Hepatocyte (in vitro differentiated cells): ENCODE data around the gene BCAS3. TPM values are rescaled to one million over a fixed set of nuclear protein-coding genes. Genes with fewer than 3 reads are reported as not detected.

ENCODE experiments used
- DNase-seq: peaks from one replicate; pipeline ENCODE4 v3.0.0-alpha.2; 2016; ENCODE audit warnings: low spot score
- H2AFZ ChIP-seq: fragments of 200-600 bp; sonication (generic); 2 replicates; pipeline ENCODE4 v1.6.0; 2016; ENCODE audit warnings: antibody characterized with exemption, mild to moderate bottlenecking
- H3K27ac ChIP-seq: fragments of 200-600 bp; sonication (generic); 2 replicates; pipeline ENCODE4 v1.5.1; 2016; ENCODE audit warnings: mild to moderate bottlenecking
- H3K27me3 ChIP-seq: fragments of 200-600 bp; sonication (generic); 2 replicates; pipeline ENCODE4 v1.6.1; 2016
- H3K36me3 ChIP-seq: fragments of 200-600 bp; sonication (generic); replicated peaks from 2 replicates; pipeline ENCODE4 v1.5.1; 2016; ENCODE audit warnings: low read depth; ENCODE audit not compliant: insufficient read depth
- H3K4me1 ChIP-seq: fragments of 200-600 bp; sonication (generic); 2 replicates; pipeline ENCODE4 v1.5.1; 2016; ENCODE audit warnings: mild to moderate bottlenecking, moderate library complexity; ENCODE audit not compliant: insufficient read depth
- H3K4me2 ChIP-seq: fragments of 200-600 bp; sonication (generic); 2 replicates; pipeline ENCODE4 v1.6.0; 2016
- H3K4me3 ChIP-seq: fragments of 200-600 bp; sonication (generic); 2 replicates; pipeline ENCODE4 v1.5.1; 2016; ENCODE audit warnings: mild to moderate bottlenecking
- H3K79me2 ChIP-seq: fragments of 200-600 bp; sonication (generic); 2 replicates; pipeline ENCODE4 v1.6.0; 2017; ENCODE audit warnings: mild to moderate bottlenecking
- H3K9me2 ChIP-seq: fragments of 200-600 bp; sonication (generic); replicated peaks from 2 replicates; pipeline ENCODE4 v1.6.0; 2017; ENCODE audit warnings: mild to moderate bottlenecking; ENCODE audit not compliant: insufficient read depth
- H3K9me3 ChIP-seq: fragments of 200-600 bp; sonication (generic); 2 replicates; pipeline ENCODE4 v1.5.1; 2016; ENCODE audit warnings: low read depth, mild to moderate bottlenecking
- H4K20me1 ChIP-seq: fragments of 200-600 bp; sonication (generic); 2 replicates; pipeline ENCODE4 v1.6.0; 2016; ENCODE audit warnings: mild to moderate bottlenecking; ENCODE audit not compliant: insufficient read depth, poor library complexity, severe bottlenecking
- EZH2 ChIP-seq: fragments of 200-600 bp; sonication (generic); IDR thresholded peaks from 2 replicates; pipeline ENCODE4 v1.6.1; 2016; ENCODE audit warnings: antibody characterized with exemption, mild to moderate bottlenecking, borderline replicate concordance
- EZH2phosphoT487 ChIP-seq: fragments of 200-600 bp; sonication (generic); IDR thresholded peaks from one replicate; pipeline ENCODE4 v1.6.1; 2018; ENCODE audit warnings: antibody characterized with exemption, mild to moderate bottlenecking, low read depth, moderate library complexity; ENCODE audit not compliant: unreplicated experiment, severe bottlenecking
- WGBS: methylation state at CpG from one replicate; pipeline ENCODE4 v1.1.6; 2016; ENCODE audit warnings: low lambda C conversion rate; ENCODE audit errors: missing lambda C conversion rate; 5-methylcytosine and 5-hydroxymethylcytosine counted together
- polyA plus RNA-seq: library from polyadenylated mRNA; unstranded; fragments of >200 nt; fragmentation: Nextera tagmentation; extraction: Ambion mirVana; gene quantifications from 2 replicates; pipeline ENCODE4 v1.2.1, GENCODE V29; 2016
- total RNA-seq: library from RNA; depleted of rRNA; stranded (reverse); fragments of >200 nt; gene quantifications from 2 replicates; pipeline ENCODE4 v1.2.3, GENCODE V29; 2014
- TF ChIP-seq, protein P1 (sequence below): fragments of 200-600 bp; sonication (generic); IDR thresholded peaks from 2 replicates; pipeline ENCODE4 v1.5.1; 2016; ENCODE audit warnings: antibody characterized with exemption, mild to moderate bottlenecking; ENCODE audit not compliant: poor library complexity

The BCAS3 gene
- total and polyA plus RNA-seq, 2 experiments from 2014 or later = 16.5 to 58.8 TPM

DNA sequence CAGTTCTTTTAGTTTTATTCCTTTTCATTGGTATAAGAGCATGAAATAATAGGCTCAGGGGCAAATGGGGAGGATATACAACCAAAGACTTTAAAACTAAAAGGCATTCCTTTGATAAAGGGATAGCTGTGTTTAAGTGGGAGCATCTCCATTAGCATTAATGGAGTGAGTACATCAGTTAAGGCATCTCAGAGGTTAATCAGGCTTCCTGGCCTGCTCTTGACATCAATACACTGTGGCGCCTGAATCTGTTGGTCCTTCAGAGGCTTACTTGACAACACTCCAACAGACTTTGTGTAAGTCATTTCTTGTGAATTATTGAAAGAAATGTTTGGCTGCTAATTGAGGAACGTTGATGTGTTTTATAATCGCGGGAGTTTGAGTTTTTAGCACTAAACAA is 230.7 kb downstream of the BCAS3 start:
- Histone ChIP-seq H3K27me3 (no peaks in the 10 kb centered on the region), H3K27ac (no peak overlapping the region)

DNA sequence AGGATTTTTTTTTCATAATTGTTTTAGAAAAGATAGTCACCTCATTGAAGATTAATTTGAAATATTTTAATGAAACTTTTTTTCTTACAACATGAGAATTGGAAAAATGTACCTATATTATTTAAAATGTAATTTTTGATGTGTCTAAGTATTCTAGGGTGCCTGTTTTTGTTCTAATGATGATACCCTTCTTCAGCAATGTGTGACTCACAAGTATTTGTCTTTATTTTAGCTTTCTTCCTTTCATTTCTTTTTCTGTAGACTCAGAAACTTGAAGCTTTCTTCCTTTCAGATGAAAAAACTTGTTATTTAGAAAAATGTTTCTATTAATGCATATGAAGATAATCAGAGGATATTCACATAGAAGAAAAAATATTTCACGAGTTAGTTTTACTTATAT is 231.8 kb downstream of the BCAS3 start:
- 97% methylated on average over 1 of the region's 1 CpG for WGBS

More for the DNA sequence above, 230.7 kb downstream of the BCAS3 start:
- H4K20me1 ChIP-seq = no peaks in the 10 kb centered on the region
- TF ChIP-seq, protein P1, sequence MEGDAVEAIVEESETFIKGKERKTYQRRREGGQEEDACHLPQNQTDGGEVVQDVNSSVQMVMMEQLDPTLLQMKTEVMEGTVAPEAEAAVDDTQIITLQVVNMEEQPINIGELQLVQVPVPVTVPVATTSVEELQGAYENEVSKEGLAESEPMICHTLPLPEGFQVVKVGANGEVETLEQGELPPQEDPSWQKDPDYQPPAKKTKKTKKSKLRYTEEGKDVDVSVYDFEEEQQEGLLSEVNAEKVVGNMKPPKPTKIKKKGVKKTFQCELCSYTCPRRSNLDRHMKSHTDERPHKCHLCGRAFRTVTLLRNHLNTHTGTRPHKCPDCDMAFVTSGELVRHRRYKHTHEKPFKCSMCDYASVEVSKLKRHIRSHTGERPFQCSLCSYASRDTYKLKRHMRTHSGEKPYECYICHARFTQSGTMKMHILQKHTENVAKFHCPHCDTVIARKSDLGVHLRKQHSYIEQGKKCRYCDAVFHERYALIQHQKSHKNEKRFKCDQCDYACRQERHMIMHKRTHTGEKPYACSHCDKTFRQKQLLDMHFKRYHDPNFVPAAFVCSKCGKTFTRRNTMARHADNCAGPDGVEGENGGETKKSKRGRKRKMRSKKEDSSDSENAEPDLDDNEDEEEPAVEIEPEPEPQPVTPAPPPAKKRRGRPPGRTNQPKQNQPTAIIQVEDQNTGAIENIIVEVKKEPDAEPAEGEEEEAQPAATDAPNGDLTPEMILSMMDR = no peak
- TF ChIP-seq EZH2phosphoT487 = no peak
- no peak for TF ChIP-seq EZH2
- no peaks in the 10 kb centered on the region for H3K4me1 ChIP-seq
- H3K9me2 ChIP-seq = no peaks in the 10 kb centered on the region
- no peaks in the 10 kb centered on the region for H3K79me2 ChIP-seq
- H3K4me2 ChIP-seq = no peak overlapping the region
- no peak overlapping the region for H3K4me3 ChIP-seq
- no peak overlapping the region for H2AFZ ChIP-seq
- H3K9me3 ChIP-seq = no peaks in the 10 kb centered on the region
- H3K36me3 ChIP-seq = no peaks in the 10 kb centered on the region
- WGBS = 70% methylated on average over 4 of the region's 4 CpGs
- DNase-seq = no peak

DNA sequence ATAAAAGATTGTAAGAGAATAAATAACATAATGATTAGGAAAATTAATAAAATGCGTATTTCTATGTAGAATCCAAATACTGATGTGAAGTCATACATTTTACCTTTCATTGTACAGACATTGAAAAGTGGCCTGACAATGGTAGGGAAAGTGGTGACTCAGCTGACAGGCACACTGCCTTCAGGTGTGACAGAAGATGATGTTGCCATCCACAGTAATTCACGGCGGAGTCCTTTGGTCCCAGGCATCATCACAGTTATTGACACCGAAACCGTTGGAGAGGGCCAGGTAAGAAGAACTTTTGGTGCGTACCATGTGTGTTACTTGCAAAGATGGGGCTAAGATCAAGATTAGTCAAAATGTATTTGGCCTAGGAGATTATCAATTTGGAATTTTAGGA is 232.8 kb downstream of the BCAS3 start:
- Histone ChIP-seq H3K4me2 (no peak overlapping the region), H3K9me3 (no peaks in the 10 kb centered on the region), H3K27ac (no peak overlapping the region), H3K4me1 (no peaks in the 10 kb centered on the region), H3K4me3 (no peak overlapping the region), H3K27me3 (no peaks in the 10 kb centered on the region), H3K36me3 (no peaks in the 10 kb centered on the region), H3K79me2 (no peaks in the 10 kb centered on the region), H2AFZ (no peak overlapping the region), H4K20me1 (no peaks in the 10 kb centered on the region), H3K9me2 (no peaks in the 10 kb centered on the region)
- DNase-seq = no peak
- over 99% methylated on average over 6 of the region's 6 CpGs for WGBS
- TF ChIP-seq EZH2phosphoT487 = no peak
- TF ChIP-seq, protein P1 = no peak
- no peak for TF ChIP-seq EZH2

More for the DNA sequence above, 231.8 kb downstream of the BCAS3 start:
- no peaks in the 10 kb centered on the region for H3K9me3 ChIP-seq
- DNase-seq = no peak
- no peak overlapping the region for H2AFZ ChIP-seq
- H3K79me2 ChIP-seq = no peaks in the 10 kb centered on the region
- no peak overlapping the region for H3K4me2 ChIP-seq
- TF ChIP-seq EZH2phosphoT487 (no peak), EZH2 (no peak)
- TF ChIP-seq, protein P1 = no peak
- H3K27ac ChIP-seq = no peak overlapping the region
- H3K4me1 ChIP-seq = no peaks in the 10 kb centered on the region
- no peaks in the 10 kb centered on the region for H3K27me3 ChIP-seq
- H4K20me1 ChIP-seq = no peaks in the 10 kb centered on the region
- H3K9me2 ChIP-seq = no peaks in the 10 kb centered on the region
- no peaks in the 10 kb centered on the region for H3K36me3 ChIP-seq
- no peak overlapping the region for H3K4me3 ChIP-seq

GRCh38 chr17:60914078-60914477 is 236.4 kb downstream of the BCAS3 start:
- TF ChIP-seq, protein P1 = no peak
- TF ChIP-seq EZH2 = no peak
- TF ChIP-seq EZH2phosphoT487 = no peak
- Histone ChIP-seq H3K79me2 (no peaks in the 10 kb centered on the region), H2AFZ (no peak overlapping the region), H3K4me3 (no peak overlapping the region), H3K4me1 (no peaks in the 10 kb centered on the region), H3K4me2 (no peak overlapping the region), H4K20me1 (no peaks in the 10 kb centered on the region), H3K36me3 (no peaks in the 10 kb centered on the region), H3K27ac (no peak overlapping the region), H3K9me2 (no peaks in the 10 kb centered on the region), H3K9me3 (peaks cover 6% of the 10 kb centered on the region), H3K27me3 (no peaks in the 10 kb centered on the region)
- no peak for DNase-seq
- 63% methylated on average over 1 of the region's 1 CpG for WGBS
